Activated CD8-positive, alpha-beta memory T cell treated with anti-CD3 and anti-CD28 coated beads, Interleukin-2, amount 50 U/mL, for 48 hours (primary cell): ENCODE measurements around the gene PPARGC1A.

ENCODE experiments used
- DNase-seq: peaks from one replicate; pipeline ENCODE4 v3.0.0-alpha.2; 2020

Gene PPARGC1A

DNA sequence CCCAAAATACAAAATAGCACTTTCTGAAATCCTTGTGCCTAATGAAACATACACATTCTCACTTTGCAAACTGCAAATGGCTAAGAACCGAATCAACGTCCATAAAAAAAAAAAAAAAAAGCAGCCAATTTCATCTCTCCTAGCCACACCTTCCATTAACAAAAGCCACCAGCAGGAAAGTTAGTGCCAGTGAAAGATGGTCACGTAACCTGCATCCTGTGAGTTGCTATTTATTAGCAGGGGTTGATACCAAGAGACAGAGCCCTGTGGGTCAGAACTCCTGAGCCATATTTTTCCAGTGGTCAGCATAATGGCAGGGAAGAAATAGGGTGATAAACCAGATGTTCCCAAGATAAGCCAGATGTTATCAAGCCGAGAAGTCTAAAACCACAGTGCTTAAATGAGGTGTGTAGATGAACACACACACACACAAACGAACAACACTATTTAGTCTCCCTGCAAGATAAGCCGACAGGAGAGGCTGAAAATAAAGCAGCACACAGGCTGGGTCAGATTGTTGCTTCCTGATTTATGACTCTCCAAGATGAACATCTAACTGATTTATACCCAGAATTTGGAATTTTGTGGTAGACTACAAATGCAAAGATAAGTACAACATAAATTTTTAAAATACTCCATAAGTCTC lies 11.5 kb downstream of the PPARGC1A start:
- no peak for DNase-seq

DNA sequence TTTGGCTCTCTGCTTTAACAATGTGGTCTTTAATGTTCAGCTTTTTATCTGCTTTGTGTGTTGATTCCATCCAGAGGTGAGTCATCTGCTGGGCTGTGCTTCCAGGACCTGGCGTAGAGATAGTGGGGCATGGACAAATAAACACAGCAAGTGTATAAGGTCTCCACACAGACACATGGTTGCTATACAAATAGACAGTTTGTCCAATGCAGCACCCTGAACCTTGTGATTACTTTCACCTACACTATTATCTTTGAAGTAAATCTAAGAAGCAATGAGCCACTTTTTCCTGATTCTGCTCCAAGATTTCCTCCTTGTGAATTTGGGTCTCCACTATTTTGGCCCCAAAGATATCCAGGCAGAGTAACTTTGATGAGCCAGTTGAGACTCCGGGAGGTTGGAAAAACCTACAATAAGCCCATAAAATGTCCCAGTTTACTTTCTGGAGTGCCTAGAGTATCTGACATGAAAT lies 12.1 kb downstream of the PPARGC1A start:
- no peak for DNase-seq

DNA sequence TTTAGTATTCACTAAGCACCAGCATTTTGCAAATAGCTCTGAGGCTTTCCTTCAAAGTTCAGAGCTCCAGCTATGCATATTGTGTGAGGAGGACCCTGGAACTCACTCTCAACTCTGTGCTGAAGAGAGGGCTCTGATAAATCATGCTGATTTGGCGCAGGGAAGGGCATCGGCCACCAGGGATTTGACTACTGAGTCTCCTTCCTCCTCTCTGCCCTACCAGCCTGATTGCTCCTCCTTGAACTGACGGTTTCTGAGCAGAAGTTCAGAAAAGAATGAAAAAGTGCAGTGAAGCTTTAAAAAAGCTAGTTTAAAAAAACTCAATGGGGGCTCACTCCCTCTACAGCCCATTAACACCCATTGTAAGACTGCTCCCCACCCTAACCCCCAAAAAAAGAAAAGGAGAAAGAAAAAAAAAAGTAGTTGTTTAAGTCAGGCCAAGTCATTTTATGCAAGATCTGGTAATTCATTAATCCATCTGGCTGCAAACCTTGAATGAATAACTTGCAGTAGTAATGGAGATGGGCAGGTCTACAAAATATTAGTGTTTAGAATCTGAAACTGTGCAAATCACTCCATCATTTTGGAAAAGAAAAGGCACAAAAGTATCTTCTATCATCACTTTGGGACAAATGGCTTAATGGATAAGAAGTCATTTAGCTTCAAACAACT lies 13.3 kb downstream of the PPARGC1A start:
- DNase-seq, result no peak

DNA sequence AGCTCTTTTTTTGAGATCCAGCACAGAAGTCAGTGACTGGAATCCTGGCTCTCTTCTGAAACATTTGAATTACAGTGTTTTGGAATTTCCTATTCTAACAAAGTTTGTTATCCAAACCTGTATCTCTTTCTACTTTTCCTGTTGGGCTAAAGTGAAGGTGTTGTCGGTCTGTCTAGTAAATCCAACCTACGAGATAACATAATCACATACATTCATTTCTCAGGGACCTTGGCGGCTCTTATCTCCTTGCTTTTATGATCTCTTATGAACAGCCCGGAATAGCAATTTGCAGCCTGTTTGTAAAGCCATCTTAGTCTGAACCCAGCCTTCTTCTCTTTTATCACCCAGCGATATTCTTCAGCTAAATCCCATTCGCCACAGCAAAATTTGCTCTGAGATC lies 14.5 kb downstream of the PPARGC1A start:
- no peak for DNase-seq

DNA sequence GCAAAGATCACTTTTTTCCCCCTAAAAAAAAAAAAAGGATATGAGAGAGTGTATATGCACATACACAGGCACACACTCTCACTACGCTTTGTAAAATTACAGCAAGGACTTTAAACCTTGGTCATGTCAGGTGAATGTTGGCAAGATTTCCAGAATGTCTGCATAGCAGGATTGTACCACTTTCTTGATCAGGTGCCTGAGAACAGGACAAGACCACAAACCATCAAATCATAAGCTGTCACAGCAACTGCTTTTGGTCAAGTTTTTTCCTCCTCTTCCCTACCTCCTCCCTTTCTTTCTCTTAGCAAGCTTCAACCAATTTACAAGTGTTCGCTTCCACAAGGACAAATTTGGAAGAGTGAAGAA lies 15.3 kb downstream of the PPARGC1A start:
- no peak for DNase-seq

DNA sequence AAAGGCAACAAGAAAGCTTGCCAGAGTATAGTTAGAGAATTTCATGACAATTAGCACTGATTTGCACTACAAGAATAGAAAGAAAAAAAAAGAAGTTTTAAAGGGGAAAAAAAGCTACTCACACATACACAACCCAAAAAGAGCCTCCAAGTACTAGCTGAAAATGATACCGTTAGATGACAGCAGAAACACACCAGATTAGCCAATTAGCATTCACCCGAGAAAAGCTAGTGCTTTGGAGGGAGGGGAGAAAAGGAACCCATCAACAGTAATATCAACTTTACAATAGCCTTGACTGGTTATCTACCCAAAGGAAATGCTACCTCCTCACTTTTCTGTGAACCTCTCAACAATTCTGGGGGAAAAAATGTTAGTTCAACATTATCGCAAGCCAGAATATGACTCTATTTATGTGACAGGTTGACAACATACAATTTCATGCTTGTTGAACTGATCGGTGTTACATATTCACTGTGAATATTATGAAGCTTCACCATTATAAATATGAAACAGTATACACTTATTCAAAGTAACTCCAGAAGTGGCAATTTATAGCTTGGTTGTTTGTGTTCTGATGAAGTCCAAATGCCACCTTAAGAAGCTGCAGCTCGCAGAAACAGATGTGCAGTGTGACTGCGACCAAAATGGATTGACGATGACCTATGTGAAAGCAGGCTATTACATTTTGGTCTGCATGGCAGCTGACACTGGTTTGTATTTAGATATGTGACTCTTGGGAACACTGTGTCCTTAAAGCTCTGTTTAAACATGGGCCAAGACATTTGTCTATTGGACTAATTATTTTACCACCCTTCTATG lies 15.9 kb downstream of the PPARGC1A start:
- no peak for DNase-seq

DNA sequence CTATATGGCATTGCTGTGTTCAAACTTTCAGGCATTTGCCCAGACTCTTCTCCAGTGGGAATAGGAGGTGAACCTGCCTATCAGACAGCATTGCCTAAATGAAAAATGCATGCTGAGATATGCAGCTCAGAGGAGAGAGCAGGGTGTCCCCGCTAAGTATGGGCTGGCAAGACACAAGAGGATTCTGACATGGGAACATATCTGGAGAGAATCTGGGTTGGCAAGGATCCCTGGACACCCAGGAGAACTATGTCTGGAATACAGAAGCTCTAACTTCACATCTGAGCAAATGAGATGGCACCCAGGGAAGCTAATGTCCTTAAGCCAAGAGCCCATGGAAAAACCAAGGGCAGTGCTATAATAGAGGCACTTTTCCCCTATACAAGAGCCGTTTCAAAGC lies 18.4 kb downstream of the PPARGC1A start:
- DNase-seq, result no peak

DNA sequence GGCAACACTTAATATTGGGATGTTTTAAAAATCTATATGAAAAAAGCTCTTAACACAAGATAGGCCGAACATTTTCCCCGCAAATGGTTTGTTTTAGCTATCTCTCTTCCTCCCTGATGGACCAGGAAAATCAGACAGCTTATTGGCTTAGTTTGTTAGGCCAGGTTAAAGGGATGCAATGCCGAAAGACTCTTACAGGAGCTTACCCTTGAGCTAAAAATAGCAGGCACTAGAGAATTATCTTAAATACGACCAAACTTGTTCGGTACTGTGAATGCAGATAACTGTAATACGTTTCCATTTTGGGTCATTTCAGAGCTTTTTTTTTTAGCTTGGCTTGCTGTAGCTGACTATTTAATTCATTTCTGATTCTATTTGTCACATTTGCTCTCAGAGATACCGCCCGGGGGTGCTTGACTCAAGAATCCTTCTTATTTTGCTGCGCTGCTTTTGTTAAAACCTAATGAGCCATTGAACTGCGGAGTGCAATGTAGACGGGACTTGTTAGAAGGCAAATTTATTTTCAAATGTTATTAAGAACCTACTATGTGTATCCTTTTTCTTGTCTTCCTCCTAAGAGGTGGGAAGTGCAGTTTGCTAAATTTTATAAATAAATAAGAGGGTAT lies 23.3 kb downstream of the PPARGC1A start:
- no peak for DNase-seq

DNA sequence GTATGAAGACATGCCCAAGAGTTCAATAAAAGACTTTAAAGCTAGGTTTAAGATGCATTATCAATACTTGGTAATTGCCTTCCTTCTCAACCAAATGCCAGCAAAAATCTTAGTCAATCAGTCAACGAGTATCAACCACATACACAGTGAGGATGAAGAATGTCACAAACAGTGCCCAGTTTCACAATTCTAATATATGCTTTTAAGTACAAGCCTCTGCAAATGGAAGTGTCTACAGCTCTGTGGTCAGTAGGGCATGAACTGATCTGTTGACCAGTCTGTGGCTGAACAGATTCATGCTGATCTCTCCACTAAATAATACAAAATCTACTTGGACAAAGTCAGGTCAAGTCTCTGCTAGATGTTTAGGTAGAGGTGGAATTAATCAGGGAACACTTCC lies 27.9 kb downstream of the PPARGC1A start:
- DNase-seq, result no peak

DNA sequence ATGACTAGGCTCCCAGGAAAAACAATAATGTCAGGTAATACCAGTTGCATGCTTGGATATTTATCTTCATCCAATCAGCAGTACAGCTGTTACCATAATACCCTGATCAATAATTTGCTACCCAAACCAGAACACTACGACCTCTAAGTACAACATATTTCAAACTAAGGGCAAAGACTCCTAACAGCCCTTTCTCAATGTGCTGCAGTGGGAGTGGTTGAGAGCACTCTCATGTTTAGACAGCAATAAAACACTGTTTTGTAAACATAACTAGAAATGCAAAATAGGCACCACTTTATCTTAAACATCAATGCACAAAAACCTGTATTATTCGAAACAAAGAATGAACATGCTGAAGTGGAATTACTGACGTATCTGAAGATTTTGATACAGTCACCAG lies 28.9 kb downstream of the PPARGC1A start:
- DNase-seq, result no peak

DNA sequence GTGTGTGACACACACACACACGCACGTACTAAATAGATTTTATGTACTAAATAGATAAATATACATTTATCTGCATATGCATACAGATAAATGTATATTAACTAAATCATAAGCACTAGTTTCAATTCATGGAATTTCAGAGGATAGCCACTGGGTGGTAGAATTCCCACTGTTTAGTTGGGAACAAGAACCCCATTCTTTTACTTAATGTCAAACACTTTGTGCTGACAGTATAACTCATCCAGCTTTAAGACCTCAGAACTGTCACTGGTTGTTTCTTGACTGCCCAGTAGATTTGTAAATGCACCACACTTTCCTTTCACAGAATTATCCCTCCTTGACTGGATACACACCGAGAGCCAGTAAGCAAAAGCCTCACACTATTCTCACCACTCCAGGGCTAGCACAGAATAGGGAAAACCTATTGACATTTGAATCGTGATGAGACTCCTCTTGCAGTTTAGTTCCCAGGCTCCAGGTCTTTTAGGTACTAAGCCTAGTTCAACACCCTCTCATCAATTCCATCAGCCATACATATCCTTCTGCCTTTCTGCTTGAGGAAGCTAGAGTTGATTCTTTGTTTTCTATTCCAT lies 32.4 kb downstream of the PPARGC1A start:
- no peak for DNase-seq

DNA sequence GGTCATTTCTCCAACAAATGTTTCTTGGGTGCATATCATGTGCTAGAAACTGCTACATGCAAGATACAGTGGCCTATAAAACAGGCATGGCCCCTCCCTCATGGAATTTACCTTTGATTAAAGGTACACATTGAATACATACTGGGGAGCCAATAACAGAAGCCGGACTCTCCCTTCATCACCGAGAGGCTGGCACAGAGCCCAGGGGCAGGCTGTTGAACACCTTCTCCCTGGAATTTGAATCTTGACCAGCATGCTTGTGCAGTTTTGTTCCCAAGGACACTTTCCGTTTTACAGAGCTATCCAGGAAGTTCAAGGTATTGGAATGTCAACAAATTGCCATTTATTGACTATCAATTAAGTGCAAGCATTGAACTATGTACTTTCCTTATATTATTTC lies 33.2 kb downstream of the PPARGC1A start:
- DNase-seq, result no peak

DNA sequence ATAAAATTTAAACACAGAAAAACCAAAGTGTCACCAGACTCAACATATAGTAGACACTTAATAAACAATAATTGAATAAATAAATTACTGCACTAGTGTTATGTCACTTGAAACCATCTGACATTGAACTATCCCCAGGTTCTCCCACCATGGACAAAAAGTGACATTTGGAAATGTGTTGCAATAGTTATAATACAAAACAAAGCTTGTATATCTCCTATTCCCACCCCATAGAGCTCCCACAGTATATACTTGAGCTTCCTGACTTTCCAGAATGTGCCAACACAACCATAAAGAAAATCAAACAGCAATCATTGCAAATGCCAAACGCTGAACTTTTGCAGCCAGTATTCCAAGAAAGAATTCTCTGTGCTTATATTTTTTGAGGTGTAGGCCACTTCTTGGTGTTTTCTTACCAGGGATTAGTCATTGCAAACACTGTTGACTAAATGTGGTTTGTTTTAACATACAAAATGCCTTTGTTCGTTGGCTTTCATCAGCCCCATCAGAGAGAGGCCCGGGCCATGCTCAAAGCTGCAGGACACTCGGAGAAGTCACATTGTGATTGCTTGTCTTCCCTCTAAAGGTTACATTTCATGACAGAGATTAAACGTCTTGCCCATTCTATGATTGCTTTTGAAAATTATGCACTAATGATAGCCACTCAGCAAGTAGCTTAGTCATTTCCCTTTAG lies 33.8 kb downstream of the PPARGC1A start:
- no peak for DNase-seq

DNA sequence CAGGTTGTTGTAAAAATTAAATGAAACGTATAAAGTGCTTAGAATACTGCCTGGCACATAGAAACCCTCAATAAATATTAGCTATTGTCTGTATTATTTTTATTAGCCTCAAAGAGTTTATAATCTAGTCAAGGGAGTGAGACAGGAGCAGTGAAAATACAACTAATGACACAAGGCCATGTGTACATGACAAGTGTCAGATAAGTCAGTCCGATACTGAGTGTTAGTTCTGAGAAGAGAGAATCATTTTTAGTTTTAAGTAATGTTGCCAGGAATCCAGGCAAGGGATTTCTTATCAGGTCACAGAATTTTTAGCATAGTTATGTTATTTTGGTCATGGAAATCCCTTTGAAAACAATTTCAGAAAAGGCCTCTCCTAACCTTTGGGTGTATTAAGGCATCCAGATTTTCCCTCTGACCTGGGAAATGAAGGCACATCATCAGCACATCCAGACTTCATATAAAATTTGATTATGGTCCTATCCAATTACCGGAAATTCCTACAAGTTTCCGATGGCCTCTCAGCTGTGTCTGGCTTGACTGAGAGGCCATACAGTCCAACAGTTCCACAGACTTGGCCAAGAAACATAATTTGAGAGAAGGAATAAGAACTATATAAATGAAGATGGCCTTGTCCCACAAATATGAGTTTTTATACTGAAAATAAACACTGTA lies 35.7 kb downstream of the PPARGC1A start:
- no peak for DNase-seq

DNA sequence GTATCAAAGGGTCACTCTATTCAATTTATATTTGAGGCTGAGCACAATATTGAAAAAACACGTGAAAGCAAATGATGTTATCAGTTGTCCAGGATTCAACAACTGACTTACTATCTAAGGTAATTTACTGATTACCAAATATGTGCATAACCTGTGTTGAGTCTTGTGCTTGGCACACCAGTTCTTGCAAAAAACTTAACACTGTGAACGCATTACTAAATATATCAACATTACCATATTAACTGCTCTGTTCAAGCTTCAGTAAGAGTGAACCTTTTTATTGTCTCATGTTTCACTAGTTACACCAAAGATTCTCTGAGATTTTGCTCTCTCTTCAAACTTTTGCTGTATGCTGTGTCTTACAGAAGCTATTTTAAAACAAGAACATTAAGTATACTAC lies 38.4 kb downstream of the PPARGC1A start:
- no peak for DNase-seq

DNA sequence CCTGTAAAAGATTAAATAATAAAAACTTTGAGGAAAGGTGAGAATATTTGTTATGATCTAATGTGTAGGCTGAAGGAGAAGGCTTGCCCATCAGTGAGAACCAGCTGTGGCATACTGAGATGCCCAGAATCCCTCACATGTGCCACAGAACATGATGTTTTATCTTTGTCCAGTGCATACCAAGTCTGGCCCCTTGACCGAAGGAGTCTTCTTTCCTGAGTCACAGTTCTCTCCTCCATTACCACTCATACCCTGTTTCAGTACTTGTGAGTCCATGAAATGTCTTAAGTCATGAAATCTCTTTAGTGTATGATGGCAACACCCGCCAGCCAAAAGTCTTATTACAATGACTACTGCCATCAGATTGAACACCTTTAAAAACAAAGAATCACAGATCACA lies 42.7 kb downstream of the PPARGC1A start:
- no peak for DNase-seq

DNA sequence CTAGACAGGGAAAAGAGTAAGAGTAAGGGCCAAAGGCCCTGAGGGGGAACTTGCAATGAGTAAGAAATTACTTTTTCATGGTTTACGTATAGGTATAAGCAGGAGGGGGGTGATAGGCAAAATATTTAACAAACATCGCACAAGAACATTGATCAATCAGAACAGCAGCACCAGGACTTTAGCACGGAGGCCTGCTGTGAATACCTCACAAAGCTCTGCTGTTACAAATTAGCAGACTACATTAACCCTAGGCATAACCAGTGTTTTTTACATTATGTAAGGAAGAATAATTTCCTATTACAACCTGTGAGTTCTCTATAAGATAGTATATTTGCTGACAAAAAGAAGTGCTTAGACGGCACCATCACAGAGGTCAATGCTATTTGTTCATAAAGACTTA lies 44.9 kb downstream of the PPARGC1A start:
- no peak for DNase-seq

DNA sequence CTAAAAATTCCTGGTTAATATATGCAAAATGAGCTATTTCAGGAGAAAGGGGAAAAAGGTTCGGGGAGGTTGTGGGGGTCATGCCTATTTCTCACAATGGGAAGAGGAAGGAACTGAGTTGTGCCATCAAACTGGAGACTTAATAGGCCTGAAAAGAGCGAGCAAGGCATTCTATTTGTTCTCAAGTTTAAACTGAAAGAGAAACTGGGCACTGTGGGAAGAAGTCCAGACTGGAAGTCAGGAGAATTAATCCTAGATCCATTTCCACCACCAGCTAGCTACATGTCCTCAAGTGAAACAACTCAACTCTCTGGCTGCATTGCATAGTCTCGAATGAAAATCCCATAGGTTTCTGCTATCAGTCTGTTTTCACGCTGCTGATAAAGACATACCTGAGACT lies 50.6 kb downstream of the PPARGC1A start:
- DNase-seq, result no peak

DNA sequence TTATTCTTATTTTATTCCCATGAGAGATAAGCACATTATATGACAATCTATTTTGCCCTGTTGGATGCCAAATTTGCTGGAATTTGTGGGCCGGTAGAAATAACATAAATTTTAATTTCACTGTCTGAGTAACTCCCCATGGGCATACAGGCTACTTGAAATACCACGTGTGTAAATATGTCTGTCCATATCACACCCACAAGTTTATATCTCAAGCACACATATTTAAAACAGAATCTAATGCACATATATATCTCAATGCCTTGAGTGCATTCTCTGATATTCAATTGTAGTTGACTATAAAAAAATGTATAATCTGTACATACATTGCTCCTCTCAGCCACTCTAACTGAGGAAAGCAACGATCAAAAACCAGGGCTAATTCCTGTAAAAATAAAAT lies 51.2 kb downstream of the PPARGC1A start:
- DNase-seq, result no peak

DNA sequence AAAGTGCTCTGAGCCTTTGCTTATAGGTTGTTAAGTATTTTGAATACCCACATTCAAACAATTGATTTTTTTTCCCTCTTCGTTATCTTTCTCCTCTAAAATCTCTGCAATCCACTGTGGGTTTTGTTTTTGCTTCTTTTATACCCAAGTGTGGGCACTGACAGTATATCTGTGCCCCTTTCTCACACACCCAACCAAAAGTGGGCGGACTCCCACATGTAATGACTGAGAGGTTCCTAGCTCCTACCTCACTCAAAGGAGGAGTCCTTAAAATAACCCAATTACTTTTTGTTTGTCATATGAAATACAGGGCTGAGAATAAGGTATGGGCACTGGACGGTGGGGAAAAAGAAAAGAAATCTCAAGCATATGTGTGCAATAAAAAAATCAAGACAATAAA lies 51.7 kb downstream of the PPARGC1A start:
- DNase-seq, result no peak

DNA sequence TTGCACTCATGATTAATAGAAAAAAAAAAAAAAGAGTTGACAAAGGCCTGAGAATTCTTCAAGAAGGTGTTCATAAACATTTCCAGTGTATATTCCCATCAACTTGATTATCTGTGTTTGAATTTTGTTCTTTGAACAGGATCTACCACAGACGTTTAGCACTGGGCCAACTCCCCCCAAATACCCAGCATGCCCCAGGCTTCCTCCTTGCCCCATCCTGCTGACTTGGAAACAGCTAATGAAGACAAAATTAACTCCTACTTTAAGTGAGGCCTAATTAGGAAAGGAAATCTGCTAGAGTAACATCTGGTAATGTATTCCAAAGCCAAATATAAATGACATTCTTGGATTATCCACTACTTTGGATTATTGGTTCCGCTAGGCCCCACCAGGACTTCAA lies 52.5 kb downstream of the PPARGC1A start:
- no peak for DNase-seq
